Jurkat, Clone E6-1 (cell line): Measurements from ENCODE around the gene NAA40.
"Not testable (repeated sequence)": the region's sequence is repeated elsewhere in the genome, so short reads cannot be mapped to it uniquely, and the experiment has no call there.

ENCODE experiments used
- DNase-seq: peaks from one replicate; pipeline ENCODE4 v3.0.0-alpha.2; 2011; ENCODE audit warnings: low read depth, low spot score
- H3K4me3 ChIP-seq: 2 replicates; pipeline ENCODE4 v1.5.1; 2011; ENCODE audit warnings: mild to moderate bottlenecking, low read length, control low read depth, moderate library complexity

Gene NAA40

DNA sequence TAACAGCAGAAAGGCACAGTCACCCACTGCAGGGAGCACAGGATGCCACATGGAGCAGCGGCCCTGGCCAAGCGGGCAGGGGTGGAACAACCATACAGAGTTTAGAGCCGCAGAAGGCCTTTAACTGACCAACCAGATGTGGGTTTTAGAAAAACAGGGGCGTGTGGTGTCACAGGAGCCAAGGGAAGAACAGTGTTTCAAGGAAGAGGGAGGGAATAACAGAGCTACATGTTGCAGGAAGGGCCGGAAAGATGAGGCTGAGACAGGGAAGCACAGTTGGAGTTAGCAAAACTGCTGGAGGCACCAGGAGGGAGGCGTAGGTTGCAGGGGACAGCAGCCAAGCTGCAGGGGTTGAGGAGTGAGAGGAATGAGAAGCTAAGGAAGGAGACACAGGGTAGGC is 7.8 kb upstream of the NAA40 start:
- DNase-seq, result no peak
- H3K4me3 ChIP-seq, result no peak overlapping the region

DNA sequence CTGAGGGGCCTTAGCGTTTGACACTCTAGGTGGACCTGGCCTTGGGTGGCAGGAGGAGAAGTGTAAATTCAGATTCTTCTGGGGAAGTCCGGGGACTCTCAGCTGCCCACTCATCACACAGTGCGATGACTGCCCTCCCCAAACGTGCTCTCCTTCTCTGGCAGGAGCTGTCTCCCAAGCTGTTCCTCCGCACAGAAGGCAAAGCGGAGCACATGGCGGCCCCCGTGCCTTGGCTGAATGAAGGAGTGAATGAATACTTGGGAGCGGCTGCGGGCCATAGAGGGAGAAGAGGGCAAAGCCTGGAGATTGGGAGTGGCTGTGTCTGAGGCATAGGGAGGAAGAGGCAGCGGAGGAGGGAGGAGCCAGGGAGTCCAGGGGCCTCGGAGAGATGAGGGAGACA is 6.9 kb upstream of the NAA40 start:
- no peak for DNase-seq

DNA sequence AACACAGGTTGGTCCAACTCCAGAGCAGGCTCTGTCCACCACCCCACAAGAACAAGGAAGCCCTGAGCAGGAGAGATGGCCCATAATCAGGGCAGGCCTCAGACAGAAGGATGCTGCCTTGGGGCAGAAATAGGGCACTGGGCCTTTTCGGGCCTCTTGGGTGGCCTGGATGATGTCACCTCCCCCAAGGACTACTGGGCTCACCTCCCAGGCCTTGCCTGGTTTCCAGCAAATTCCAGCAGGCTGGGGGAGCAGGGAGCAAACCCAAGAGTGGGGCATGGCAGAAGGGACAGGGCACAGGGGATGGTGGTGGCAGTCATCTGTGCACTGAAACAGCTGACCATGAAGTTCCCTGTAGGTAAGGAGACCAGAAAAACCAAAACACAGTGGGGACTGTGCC is 5.3 kb upstream of the NAA40 start:
- no peak for DNase-seq
- no peak overlapping the region for H3K4me3 ChIP-seq

More for the DNA sequence above, 6.9 kb upstream of the NAA40 start:
- H3K4me3 ChIP-seq, result no peak overlapping the region

DNA sequence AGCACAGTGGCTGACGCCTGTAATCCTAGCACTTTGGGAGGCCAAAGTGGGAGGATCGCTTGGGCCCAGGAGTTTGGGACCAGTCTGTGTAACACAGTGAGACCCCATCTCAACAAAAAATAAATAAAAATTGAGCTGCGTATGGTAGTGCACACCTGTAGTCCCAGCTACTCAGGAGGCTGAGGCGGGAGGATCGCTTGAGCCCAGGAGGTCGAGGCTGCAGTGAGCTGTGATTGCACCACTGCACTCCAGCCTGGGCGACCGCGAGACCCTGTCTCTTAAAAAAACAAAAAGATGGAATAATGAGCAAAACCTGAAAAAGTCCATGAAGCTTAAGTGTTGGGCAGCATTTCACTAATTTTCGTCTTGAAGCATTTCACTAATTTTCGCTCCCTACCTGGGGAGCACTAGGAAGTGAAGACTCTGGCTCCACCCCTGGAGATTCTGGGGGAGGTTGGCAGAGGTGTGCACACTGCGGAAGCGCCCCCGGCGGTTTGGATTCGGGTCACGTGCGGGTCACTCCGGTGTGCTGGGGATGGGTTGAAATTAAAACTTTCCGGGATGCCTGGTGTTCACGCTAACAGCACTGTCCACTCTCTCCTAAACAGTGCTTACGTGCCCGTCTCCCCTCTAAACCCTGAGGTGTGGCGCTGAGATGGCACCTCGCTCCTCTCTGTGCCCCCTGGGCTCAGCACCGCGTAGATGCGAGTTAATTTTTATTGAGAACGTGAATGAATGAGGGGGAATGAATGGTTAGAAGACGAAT is 906 bp upstream of the NAA40 start:
- peak overlapping the region; percentile 59 for H3K4me3 ChIP-seq
- DNase-seq, result no peak

DNA sequence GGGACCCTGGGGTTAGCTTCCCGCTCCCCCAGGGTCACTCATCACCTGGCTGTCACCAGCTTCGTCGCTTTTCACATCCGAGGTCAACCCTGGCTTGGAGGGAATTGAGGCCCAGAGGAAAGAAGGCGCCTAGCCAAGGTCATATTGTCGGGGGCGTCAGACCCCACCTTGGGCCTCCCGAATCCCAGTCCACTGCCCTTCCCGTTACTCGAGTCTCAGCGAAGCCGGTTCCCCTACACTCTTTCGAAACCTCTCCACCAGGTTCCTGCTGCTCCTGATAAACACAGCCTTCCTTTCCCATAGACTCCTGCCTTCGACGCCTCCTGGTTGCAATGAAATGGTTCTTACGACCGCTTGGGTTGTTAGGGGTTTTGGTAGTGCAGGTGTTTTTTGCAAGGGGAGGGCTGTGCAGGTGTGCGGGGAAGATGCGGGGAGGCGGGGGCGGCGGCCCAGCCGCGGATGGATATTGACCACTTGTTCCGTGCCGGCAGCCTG is 642 bp downstream of the NAA40 start:
- peak overlapping the region; percentile 88 for H3K4me3 ChIP-seq
- DNase-seq, result no peak

DNA sequence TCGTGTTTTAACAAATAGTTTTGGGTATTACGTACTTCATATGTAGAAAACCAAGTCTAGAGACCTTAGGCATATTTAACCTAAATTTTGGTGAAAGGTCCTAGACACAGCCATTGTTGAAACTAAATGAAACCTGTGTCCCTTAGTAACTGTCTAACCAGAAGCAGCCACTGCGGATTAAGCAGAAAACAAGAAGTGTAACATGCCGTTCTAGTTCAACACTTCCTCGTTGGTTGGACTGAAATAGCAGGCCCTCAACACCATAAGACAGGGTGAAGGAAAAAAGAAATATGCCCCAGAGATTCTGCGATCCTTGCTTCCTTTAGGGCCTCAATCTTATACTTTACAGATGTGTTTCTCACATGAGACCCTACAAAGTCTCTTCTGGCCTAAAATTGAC is 2.0 kb downstream of the NAA40 start:
- DNase-seq, result no peak
- no peak overlapping the region for H3K4me3 ChIP-seq

DNA sequence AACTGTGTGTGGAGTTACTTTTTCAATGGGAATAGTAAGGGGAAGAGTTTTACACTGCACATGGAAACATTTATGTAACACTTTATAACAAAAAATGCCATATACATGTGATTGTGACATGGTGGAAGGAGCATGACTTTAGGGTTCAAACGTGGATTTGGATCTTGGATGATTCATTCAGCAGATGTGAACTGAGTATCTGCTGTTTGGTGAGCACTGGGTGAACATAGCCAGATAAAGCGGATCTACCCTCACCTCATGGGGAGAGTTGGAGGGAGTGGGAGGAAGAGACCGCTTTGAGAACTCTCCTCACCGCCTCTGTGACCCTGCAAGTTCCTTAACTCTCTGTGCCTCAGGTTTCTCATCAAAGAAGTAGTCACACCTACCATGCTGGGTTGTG is 3.1 kb downstream of the NAA40 start:
- H3K4me3 ChIP-seq, result no peak overlapping the region
- no peak for DNase-seq

DNA sequence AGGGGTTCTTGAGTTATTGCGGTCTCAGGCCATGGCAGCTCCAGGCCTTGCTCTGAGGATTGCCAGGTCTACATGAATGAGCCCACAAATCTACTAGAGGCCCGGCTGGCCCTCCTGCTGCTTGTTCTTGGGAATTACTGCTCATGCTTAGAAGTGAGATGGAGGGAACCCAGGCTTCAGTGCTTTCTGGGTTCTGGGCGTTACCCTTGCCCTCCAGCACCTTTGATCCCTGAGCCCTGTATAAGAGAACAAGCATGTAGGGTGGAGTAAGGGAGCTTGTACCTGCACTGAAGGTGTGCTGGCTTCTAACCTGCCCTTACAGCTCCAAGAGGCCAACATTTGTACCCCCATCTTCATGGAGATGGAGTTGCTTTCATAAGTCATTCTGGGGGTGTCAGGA is 4.0 kb downstream of the NAA40 start:
- H3K4me3 ChIP-seq, result no peak overlapping the region
- DNase-seq, result no peak

DNA sequence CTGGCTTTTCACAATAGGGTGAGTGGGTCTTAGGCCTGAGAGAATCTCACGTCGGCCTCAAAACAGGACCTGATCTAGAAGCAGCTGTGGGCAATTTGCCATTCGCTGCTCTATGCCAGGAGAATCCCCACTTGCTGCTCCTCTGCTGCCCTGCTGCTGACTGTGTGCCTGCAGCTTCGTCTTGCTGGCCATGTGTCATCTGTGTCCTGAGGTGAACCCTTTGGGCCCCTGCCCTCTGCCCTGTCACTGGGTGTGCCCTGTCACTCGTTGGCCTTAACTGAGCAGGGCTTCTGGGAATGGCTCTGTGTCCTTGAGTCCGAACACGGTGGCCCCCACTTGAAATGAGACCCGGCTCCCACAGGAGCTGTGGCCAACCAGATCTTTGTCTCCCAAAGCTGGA is 6.2 kb downstream of the NAA40 start:
- DNase-seq, result no peak
- H3K4me3 ChIP-seq, result no peak overlapping the region

DNA sequence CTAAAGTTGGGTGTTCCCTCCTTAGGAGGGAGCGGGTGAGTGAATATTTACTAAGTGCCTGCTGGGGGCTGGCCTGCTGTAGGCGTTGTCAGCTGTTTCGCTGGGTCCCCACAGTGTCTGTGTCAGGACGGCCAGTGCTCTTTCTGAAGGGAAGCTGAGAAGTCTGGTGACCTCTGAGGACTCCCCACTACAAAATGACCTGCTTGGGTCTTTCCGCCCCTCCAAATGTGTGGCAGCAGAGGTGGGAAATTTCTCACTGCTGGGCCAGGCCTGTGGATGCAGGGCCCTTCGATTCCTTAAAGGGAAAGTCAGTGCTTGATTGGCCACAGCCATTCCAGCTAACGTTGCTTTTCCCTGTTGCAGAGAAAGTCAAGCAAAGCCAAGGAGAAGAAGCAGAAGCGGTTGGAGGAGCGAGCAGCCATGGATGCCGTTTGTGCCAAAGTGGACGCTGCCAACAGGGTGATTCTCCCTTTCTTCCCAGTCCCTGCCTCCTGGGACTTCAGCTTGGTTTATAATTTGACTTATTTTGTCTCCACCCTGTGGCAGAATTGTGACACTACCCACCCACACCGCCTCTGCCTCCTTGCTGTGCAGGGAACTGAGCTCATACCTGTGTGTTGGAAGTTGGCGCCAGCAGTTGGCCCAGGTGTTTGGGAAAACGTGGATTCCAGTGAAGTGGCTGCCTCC is 6.8 kb downstream of the NAA40 start:
- no peak overlapping the region for H3K4me3 ChIP-seq
- DNase-seq, result no peak

DNA sequence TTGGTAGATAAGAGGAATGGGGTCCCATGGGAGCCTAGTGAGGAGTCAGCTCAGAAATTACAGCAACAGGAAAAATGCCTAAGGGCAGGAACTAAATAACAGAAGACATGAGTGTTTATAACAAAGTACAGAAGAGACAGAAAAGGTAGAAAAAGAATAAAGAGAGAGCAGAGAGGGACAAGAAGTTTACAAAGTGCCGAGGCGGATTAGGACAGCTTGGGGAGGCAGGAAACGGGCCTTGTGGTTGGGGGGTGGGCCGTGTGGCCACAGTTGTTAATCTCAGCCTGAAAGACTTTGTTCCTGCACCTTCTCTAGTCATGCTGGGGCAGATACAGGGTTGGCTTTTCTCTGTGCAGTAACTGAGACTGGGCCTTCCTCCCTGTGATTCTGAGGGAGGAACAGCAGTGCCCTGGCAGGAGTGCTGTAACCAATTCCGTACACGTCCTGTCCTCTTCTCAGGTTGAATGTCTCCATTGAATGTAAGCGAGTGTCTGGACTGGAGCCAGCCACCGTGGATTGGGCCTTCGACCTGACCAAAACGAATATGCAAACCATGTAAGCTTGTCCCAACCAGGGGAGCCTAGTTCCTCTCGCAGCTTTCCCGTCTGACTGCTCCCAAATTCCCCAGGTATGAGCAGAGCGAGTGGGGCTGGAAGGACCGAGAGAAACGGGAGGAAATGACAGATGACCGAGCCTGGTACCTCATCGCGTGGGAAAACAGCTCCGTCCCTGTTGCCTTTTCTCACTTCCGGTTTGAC is 13.2 kb downstream of the NAA40 start:
- no peak overlapping the region for H3K4me3 ChIP-seq
- peak; percentile 83 for DNase-seq

DNA sequence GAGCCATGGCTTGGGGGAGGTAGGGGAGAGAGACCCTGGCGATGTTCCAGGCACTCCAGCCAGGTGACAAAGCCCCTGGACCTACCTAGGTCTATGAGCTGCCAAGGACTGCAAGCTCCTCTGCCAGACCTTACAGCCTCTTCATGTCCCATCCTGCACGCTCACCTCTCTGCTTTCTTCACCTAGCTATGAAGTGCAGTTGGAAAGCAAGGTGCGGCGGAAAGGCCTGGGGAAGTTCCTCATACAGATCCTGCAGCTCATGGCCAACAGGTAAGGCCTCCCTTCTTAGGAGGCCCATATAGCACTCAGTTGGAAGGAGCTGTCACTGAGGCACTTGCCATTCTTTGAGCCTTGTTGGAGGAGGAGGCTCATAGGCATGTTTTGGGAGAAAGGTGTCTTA is 13.8 kb downstream of the NAA40 start:
- H3K4me3 ChIP-seq, result no peak overlapping the region
- DNase-seq, result no peak

DNA sequence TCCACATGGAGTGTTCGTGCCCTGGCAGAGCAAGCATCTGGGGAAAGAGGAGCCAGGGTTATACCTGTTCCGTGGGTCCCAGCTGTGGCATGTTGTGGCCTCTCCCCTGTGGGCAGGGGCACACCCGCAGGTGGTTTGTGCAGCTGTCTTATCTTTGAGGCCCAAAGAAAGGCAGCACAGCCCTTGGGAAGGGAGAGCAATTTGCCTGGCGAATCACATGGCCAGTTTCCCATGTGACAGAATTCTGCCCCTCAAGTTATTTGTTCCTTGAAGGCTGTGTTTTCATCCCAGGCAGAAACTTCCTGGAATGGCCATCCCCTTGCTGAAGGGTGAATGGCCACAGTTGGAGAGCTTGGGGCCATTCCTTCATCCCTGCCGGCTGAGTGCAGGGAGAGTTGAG is 19.2 kb downstream of the NAA40 start:
- DNase-seq, result peak; percentile 49
- H3K4me3 ChIP-seq, result no peak overlapping the region

DNA sequence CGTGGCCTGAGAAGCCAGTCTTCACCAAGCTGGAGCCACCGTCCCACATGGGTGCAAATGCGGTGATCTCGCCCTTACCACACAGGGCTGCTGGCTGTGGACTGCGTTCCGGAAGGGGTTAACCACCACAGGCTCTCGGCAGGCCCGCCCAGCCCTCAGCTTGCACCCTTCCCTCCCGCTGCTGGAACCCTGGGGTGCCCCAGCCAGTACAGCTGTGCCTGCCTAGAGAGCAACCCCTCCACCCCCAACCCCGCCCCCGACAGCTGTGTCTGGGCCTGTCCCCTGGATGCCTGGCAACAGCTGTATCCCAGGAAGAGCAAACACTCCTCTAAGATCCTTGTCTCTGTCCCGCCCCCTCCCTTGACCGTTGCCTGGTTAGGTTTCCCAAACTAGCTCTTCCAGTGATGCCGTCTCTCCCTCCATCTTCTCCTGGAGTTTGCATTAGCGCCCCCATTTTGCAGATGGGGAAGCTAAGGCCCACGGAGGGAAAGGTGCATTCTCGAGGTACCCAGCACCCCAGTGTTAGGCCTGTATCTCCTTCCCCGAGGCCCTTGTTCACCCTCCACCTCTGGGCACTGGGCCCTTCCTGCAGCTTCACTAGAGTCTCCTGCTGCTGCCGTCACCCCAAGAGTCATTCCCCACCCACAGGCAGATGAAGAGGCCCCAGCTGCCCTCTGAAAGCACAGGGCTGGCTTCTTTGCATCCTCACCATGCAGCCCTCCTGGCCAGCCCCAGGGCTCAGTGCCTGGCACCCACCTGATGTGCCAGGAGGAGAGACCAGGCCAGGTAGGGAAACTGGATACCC is 23.0 kb downstream of the NAA40 start:
- DNase-seq, result peak; percentile 78
- no peak overlapping the region for H3K4me3 ChIP-seq

DNA sequence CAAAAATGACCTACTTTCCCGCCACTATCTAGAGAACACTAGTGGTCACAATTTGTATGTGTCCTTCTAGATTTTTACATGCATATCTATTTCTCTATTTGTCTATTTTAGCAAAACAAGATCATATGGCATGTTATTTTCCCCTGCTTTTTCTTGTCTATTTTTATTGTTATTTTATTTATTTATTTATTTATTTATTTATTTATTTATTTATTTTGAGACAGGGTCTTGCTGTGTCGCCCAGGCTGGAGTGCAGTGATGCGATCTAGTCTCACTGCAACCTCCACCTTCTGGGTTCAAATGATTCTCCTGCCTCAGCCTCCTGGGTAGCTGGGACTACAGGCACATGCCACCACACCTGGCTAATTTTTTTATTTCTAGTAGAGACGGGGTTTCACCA is 25.1 kb downstream of the NAA40 start:
- DNase-seq, H3K4me3 ChIP-seq: not testable (repeated sequence)

DNA sequence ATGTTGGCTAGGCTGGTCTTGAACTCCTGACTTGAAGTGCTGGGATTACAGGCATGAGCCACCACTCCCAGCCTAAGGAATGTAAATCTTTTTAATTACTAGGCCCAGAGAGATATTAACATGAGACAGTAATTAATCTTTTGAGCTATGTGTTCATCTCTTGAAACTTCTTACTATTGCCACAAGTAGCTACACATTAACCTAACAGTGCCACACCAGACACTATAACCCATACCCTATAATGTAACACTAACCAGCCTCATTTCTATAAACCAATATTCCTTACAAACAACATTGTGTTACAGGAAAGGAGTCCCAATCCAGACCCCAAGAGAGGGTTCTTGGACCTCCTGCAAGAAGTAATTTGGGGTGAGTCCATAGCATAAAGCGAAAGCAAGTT is 27.6 kb downstream of the NAA40 start:
- no peak overlapping the region for H3K4me3 ChIP-seq
- no peak for DNase-seq

DNA sequence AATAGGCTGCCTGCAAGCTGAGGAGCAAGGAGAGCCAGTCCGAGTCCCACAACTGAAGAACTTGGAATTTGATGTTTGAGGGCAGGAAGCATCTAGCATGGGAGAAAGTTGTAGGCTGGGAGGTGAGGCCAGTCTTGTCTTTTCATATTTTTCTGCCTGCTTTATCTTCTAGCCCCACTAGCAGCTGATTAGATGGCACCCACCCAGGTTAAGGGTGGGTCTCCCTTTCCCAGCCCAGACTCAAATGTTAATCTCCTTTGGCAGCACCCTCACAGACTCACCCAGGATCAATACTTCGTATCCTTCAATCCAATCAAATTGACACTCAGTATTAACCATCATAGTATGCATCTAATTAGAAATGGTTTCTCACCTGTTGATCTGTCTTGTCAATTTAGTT is 30.7 kb downstream of the NAA40 start:
- DNase-seq, result no peak
- no peak overlapping the region for H3K4me3 ChIP-seq

DNA sequence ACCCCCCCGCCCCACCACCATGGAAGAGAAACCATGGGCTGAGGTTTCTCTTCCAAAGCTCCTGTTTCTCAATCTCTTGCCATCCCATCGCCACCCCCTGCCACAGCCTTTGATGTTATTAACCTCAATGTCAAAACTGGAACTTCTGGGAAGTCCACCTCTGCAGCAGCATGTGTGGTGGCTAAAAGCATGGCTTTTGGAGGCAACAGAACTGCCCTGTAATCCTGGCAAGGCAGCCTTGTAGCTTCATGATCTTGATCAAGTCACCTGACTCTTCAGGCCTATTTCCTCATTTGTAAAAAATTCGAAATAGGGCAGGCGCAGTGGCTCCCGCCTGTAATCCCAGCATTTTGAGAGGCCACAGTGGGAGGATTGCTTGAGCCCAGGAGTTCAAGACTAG is 32.1 kb downstream of the NAA40 start:
- DNase-seq, result no peak
- no peak overlapping the region for H3K4me3 ChIP-seq

DNA sequence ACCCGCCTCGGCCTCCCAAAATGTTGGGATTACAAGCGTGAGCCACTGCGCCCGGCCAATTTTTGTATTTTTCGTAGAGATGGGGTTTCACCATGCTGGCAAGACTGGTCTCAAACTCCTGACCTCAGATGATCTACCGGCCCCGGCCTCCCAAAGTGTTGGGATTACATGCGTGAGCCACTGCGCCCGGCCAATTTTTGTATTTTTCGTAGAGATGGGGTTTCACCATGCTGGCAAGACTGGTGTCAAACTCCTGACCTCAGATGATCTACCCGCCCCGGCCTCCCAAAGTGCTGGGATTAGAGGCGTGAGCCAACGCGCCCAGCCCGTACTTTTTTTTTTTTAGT is 35.1 kb downstream of the NAA40 start:
- DNase-seq, result not testable (repeated sequence)
- peak overlapping the region; percentile 97 for H3K4me3 ChIP-seq
